Endodermal cell (in vitro differentiated cells): ENCODE measurements around the gene BTBD16. TPM values are rescaled to one million over a fixed set of nuclear protein-coding genes. Genes with fewer than 3 reads are reported as not detected.
A peak's percentile ranks its signal among the peaks of the same experiment; 100 is the strongest.

Experiments
- DNase-seq: peaks from one replicate; pipeline ENCODE4 v3.0.0-alpha.2; 2017
- H3K27ac ChIP-seq: 2 replicates; pipeline ENCODE4 v1.5.1; 2013; ENCODE audit warnings: mild to moderate bottlenecking, low read depth, low read length, moderate library complexity
- H3K27me3 ChIP-seq: 2 replicates; pipeline ENCODE4 v1.6.1; 2013; ENCODE audit warnings: mild to moderate bottlenecking, low read length, moderate library complexity; ENCODE audit not compliant: insufficient read depth, control insufficient read depth, poor library complexity, severe bottlenecking
- H3K36me3 ChIP-seq: 2 replicates; pipeline ENCODE4 v1.7.0; 2013; ENCODE audit warnings: mild to moderate bottlenecking, low read length, moderate library complexity; ENCODE audit not compliant: control insufficient read depth, insufficient read depth
- H3K4me1 ChIP-seq: one replicate; pipeline ENCODE4 v1.7.0; 2013; ENCODE audit warnings: low read length; ENCODE audit not compliant: control insufficient read depth, insufficient read depth
- H3K4me3 ChIP-seq: 2 replicates; pipeline ENCODE4 v1.5.1; 2013; ENCODE audit warnings: mild to moderate bottlenecking, low read length, moderate library complexity
- H3K9ac ChIP-seq: 2 replicates; pipeline ENCODE4 v1.6.1; 2013; ENCODE audit warnings: mild to moderate bottlenecking, low read length, moderate library complexity; ENCODE audit not compliant: poor library complexity, severe bottlenecking; ENCODE audit errors: extremely low read depth
- H3K9me3 ChIP-seq: 2 replicates; pipeline ENCODE4 v1.6.1; 2013; ENCODE audit warnings: mild to moderate bottlenecking, low read length, moderate library complexity; ENCODE audit not compliant: control insufficient read depth
- H3K27ac Mint-ChIP-seq: 2 replicates; pipeline ENCODE4 v1.8.0; 2020; ENCODE audit warnings: mixed read lengths
- H3K27me3 Mint-ChIP-seq: 2 replicates; pipeline ENCODE4 v1.8.0; 2021; ENCODE audit warnings: mild to moderate bottlenecking, mixed read lengths; ENCODE audit not compliant: insufficient read depth
- H3K36me3 Mint-ChIP-seq: 2 replicates; pipeline ENCODE4 v1.8.0; 2020; ENCODE audit warnings: low read depth, mixed read lengths
- H3K4me1 Mint-ChIP-seq: 2 replicates; pipeline ENCODE4 v1.8.0; 2020; ENCODE audit warnings: mixed read lengths
- H3K4me3 Mint-ChIP-seq: 2 replicates; pipeline ENCODE4 v1.8.0; 2020; ENCODE audit warnings: mild to moderate bottlenecking, moderate library complexity, mixed read lengths
- H3K9me3 Mint-ChIP-seq: 2 replicates; pipeline ENCODE4 v1.8.0; 2020; ENCODE audit warnings: mild to moderate bottlenecking, mixed read lengths
- CTCF ChIP-seq: fragments of 200-600 bp; sonication (generic); conservative IDR thresholded peaks from 2 replicates; pipeline ENCODE4 v1.5.0; 2021; ENCODE audit warnings: antibody characterized with exemption, mild to moderate bottlenecking
- WGBS, 2 experiments: methylation state at CpG; one replicate each; pipeline versions ENCODE4 v1.1.5 to v1.1.7; 2013; ENCODE audit warnings: missing lambda C conversion rate in 2 of 2, mixed read lengths in 1 of 2; ENCODE audit not compliant: insufficient coverage in 1 of 2, insufficient read length in 1 of 2; 5-methylcytosine and 5-hydroxymethylcytosine counted together
- total RNA-seq, 2 donors: library from RNA; stranded (reverse); fragmentation: NEBNext Ultra II Directional in 1 of 2; extraction: Animal tissue kit (Norgen Biotek cat#: 25700) in 1 of 2; gene quantifications; 2 replicates in 1 of 2; 3 replicates in 1 of 2; pipeline ENCODE4 v1.2.1, GENCODE V29; 2021

The BTBD16 gene
- total RNA-seq, 2 donors from 2014 or later: not detected

GRCh38 chr10:122343135-122343800, 72.2 kb downstream of the BTBD16 start:
- WGBS, 2 experiments: 86 to 96% methylated on average over 5 to 11 of the region's 11 CpGs
- H3K27ac Mint-ChIP-seq: peak overlapping the region; percentile 68
- H3K27ac ChIP-seq: no peak overlapping the region

GRCh38 chr10:122343936-122344335, 72.8 kb downstream of the BTBD16 start:
- H3K4me1 ChIP-seq: no peaks in the 10 kb centered on the region
- Mint-ChIP-seq H3K27ac (no peak overlapping the region), H3K36me3 (peaks cover 3% of the 10 kb centered on the region), H3K4me1 (no peaks in the 10 kb centered on the region), H3K27me3 (no peaks in the 10 kb centered on the region), H3K9me3 (peaks cover 29% of the 10 kb centered on the region), H3K4me3 (no peak overlapping the region)
- H3K4me3 ChIP-seq: no peak overlapping the region
- H3K27me3 ChIP-seq: no peaks in the 10 kb centered on the region
- no peak overlapping the region for H3K9ac ChIP-seq
- no peak for TF ChIP-seq CTCF
- 87 to 100% methylated on average over 1 to 8 of the region's 8 CpGs for WGBS, 2 experiments
- H3K27ac ChIP-seq: no peak overlapping the region
- H3K36me3 ChIP-seq: no peaks in the 10 kb centered on the region
- peaks cover 20% of the 10 kb centered on the region for H3K9me3 ChIP-seq
- DNase-seq: peak; percentile 37

More at GRCh38 chr10:122343135-122343800, 72.2 kb downstream of the BTBD16 start:
- Histone ChIP-seq H3K9me3 (peaks cover 20% of the 10 kb centered on the region), H3K36me3 (no peaks in the 10 kb centered on the region), H3K4me1 (no peaks in the 10 kb centered on the region), H3K9ac (no peak overlapping the region), H3K27me3 (no peaks in the 10 kb centered on the region), H3K4me3 (no peak overlapping the region)
- Mint-ChIP-seq H3K27me3 (no peaks in the 10 kb centered on the region), H3K36me3 (peaks cover 3% of the 10 kb centered on the region), H3K4me3 (no peak overlapping the region), H3K4me1 (no peaks in the 10 kb centered on the region), H3K9me3 (peaks cover 29% of the 10 kb centered on the region)
- peak; percentile 42 for DNase-seq
- no peak for TF ChIP-seq CTCF

- Mint-ChIP-seq H3K36me3 (peaks cover 3% of the 10 kb centered on the region), H3K9me3 (peaks cover 35% of the 10 kb centered on the region), H3K4me1 (no peaks in the 10 kb centered on the region), H3K27ac (no peak overlapping the region), H3K27me3 (no peaks in the 10 kb centered on the region), H3K4me3 (no peak overlapping the region)
- peaks cover 20% of the 10 kb centered on the region for H3K9me3 ChIP-seq
- H3K9ac ChIP-seq: no peak overlapping the region
- H3K36me3 ChIP-seq: no peaks in the 10 kb centered on the region
- no peak for TF ChIP-seq CTCF
- WGBS, 2 experiments: 90 to 92% methylated on average over 2 to 9 of the region's 9 CpGs
- no peaks in the 10 kb centered on the region for H3K4me1 ChIP-seq
- H3K27me3 ChIP-seq: no peaks in the 10 kb centered on the region
- no peak overlapping the region for H3K4me3 ChIP-seq
- peak; percentile 13 for DNase-seq
- no peak overlapping the region for H3K27ac ChIP-seq
These were observed 73.7 kb downstream of the BTBD16 start for GRCh38 chr10:122344741-122345258.
